ENCODE results near the gene PLXDC1.
"Not testable (repeated sequence)": the region's sequence is repeated elsewhere in the genome, so short reads cannot be mapped to it uniquely, and the experiment has no call there.

Gene PLXDC1

DNA sequence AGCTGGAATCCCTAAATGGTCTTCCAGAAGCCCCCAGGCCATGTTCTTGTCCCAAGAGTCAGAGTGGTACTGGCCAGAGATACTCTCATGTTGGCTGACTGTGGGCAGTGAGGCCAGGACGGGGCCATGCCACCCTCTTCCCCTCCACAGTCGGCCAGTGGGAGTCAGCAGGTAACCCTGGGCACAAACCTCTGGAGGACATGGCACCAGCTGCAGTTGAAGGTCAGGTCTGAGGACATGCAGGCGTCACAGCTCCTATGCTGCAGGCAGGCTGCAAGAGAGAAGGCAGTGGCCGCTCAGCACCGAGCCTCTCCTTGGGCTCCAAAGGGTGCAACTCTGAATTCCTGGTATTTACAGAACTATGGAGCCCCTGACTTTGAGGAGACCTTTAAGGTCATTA lies 68.2 kb downstream of the PLXDC1 start:
- no peak overlapping the region for H3K4me3 ChIP-seq (ENCODE audit: low read length)
- no peak for DNase-seq (ENCODE audit: low read depth, low spot score)

DNA sequence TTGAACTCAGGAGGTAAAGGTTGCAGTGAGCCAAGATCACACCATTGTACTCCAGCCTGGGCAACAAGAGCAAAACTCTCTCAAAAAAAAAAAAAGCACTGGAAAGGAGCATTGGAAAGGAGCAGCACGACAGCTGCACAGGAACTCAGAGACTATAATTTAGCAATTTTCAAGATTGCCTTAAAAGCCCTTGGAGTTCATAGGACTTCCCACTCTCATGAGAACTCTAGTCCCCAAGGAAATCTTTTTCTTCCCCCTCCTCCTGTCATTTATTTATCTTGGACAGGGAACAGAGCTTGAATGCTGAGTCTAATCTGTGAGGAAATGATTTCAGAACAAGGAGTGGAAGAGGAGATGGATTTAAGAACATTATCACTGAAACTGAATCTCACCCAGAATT lies 69.0 kb downstream of the PLXDC1 start:
- no peak overlapping the region for H3K4me3 ChIP-seq (ENCODE audit: low read length)
- DNase-seq (ENCODE audit: low read depth, low spot score) = no peak

DNA sequence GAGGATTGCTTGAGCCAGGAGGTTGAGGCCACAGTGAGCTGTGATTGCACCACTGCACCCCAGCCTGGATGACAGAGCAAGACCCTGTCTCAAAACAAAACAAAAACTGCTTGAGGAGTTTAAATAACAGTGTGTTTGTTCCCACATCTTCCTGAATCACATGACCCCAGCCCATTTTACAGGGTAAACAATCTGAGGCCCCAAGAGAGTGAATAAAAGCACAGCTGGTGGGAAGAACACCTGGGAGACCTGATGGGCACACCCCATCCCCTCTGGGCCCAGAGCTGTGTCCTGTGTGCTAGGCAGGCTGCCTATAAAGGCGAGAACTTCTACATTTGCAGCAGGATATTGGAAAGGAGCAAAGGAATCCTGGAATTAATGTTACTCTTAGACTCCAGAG lies 69.6 kb downstream of the PLXDC1 start:
- DNase-seq (ENCODE audit: low read depth, low spot score) = no peak
- H3K4me3 ChIP-seq (ENCODE audit: low read length) = no peak overlapping the region

GRCh38 chr17:39080421-39081078 lies 70.9 kb downstream of the PLXDC1 start:
- no peak overlapping the region for H3K4me3 ChIP-seq (ENCODE audit: low read length)
- no peak for DNase-seq (ENCODE audit: low read depth, low spot score)

- H3K4me3 ChIP-seq (ENCODE audit: low read length) = no peak overlapping the region
- DNase-seq (ENCODE audit: low read depth, low spot score) = no peak
Measured at GRCh38 chr17:39079836-39080235, 71.6 kb downstream of the PLXDC1 start.

GRCh38 chr17:39077866-39078265 lies 73.6 kb downstream of the PLXDC1 start:
- DNase-seq (ENCODE audit: low read depth, low spot score) = no peak
- no peak overlapping the region for H3K4me3 ChIP-seq (ENCODE audit: low read length)

DNA sequence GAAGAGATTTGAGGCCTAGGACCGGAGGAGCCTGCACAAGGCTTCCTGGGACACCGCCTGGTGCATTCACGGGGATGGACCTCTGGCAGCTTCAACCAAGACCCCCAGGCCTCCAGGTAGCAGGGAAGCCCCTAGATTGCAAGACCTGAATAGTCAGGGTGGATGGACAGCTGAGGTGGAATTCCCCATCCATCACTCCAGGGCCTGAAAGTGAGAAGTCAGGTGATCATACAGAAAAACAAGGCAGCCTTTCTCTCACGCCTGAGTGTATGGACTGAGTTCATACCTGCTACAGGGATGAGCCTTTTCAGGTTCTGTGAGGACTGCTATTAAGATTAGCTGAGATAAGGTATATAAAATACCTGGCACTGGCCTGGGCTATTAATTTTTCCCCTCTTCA lies 74.2 kb downstream of the PLXDC1 start:
- no peak for DNase-seq (ENCODE audit: low read depth, low spot score)
- no peak overlapping the region for H3K4me3 ChIP-seq (ENCODE audit: low read length)

- no peak overlapping the region for H3K4me3 ChIP-seq (ENCODE audit: low read length)
- DNase-seq (ENCODE audit: low read depth, low spot score) = no peak
Measured at GRCh38 chr17:39074676-39075075, 76.8 kb downstream of the PLXDC1 start.

DNA sequence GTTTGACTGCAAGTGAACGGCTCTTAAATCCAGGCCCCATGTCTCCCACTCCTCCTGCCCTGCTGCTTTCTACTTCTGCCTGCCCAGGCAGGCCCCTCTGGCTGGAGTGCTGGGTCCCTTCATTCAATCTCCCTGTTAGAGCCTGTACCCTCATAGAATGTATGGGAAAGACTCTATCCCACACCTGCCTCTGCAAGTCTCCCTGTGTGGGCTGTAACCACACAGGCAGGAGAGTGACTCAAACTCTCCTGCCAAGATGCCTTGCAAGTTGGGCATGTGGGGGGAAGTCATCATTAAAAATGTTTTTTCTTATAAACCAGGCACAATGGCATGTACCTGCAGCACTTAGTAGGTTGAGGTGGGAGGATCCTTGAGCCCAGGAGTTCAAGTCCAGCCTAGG lies 77.5 kb downstream of the PLXDC1 start:
- no peak for DNase-seq (ENCODE audit: low read depth, low spot score)
- no peak overlapping the region for H3K4me3 ChIP-seq (ENCODE audit: low read length)

DNA sequence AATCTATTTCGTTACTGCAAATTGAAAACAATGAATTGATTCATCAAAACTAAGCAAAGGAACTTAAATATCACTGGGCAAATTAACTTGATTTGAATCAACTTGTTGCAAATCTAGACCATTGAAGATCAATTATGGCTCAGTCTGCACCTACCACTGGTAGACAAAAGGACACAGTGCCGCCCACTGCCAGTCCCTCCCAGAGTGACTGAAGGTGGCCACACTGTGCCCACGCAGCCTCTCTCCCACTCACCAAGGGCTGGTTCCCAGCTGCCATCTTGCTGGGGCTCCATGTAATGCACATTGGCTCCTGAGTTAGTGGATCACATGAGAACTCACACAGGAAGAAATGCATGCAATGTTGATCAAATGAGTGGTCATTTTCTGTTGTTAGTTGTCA lies 78.1 kb downstream of the PLXDC1 start:
- DNase-seq (ENCODE audit: low read depth, low spot score) = no peak
- H3K4me3 ChIP-seq (ENCODE audit: low read length) = no peak overlapping the region

GRCh38 chr17:39071573-39071972 lies 79.9 kb downstream of the PLXDC1 start:
- DNase-seq (ENCODE audit: low read depth, low spot score) = no peak
- H3K4me3 ChIP-seq (ENCODE audit: low read length) = no peak overlapping the region

DNA sequence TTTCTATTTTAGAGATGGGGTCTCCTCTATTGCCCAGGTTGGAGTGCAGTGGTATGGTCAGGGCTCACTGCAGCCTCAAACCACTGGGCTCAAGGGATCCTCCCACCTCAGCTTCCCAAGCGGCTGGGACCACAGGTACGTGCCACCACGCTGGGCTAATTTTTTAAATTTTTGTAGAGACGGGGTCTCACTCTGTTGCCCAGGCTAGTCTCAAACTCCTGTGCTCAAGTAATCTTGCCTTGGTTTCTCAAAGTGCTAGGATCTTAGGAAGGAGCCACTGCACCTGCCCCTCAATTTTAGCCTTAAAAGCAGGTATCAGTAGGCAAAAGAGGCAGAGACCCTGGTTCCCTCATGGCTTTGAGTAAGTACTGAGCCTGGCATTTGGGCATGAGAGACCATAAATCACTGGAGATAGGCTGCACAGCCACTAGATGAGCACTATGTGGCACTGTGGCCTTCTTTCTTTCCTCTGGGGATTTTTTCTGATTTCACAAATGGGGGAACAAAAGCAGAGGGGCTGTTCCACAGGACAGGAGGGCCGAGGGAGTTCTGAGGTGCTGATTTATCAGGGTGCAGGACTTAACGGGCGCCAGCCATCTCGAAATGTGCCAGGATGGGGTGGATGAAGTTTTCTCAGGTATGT lies 82.2 kb downstream of the PLXDC1 start:
- DNase-seq (ENCODE audit: low read depth, low spot score) = peak; percentile 58
- H3K4me3 ChIP-seq (ENCODE audit: low read length) = no peak overlapping the region

DNA sequence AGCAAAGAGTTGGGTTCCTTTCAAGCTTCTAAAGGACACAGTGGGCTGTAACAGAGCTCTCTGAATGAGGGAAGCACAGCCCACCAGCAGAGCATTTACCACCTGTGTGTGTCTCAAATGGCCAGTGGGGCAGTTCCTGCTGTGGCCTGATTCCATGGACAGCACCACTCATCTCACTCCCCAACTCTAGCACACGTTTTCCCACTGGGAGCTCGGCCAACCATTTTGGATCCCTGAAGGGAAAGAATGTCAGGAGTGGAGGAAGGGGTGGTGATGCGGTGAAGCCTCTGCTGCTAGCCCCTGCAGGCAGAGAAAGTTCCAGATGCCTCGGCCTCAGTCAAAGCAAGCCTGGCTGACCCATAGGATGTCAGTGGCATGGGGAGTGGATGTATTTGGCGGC lies 86.6 kb downstream of the PLXDC1 start:
- no peak for DNase-seq (ENCODE audit: low read depth, low spot score)
- H3K4me3 ChIP-seq (ENCODE audit: low read length) = no peak overlapping the region

GRCh38 chr17:39064374-39064773 lies 87.1 kb downstream of the PLXDC1 start:
- H3K4me3 ChIP-seq (ENCODE audit: low read length) = no peak overlapping the region
- DNase-seq (ENCODE audit: low read depth, low spot score) = no peak

- DNase-seq (ENCODE audit: low read depth, low spot score) = no peak
- no peak overlapping the region for H3K4me3 ChIP-seq (ENCODE audit: low read length)
Measured at GRCh38 chr17:39063681-39064069, 87.8 kb downstream of the PLXDC1 start.

- DNase-seq (ENCODE audit: low read depth, low spot score) = no peak
- H3K4me3 ChIP-seq (ENCODE audit: low read length) = no peak overlapping the region
Measured at GRCh38 chr17:39062846-39063680, 88.4 kb downstream of the PLXDC1 start.

DNA sequence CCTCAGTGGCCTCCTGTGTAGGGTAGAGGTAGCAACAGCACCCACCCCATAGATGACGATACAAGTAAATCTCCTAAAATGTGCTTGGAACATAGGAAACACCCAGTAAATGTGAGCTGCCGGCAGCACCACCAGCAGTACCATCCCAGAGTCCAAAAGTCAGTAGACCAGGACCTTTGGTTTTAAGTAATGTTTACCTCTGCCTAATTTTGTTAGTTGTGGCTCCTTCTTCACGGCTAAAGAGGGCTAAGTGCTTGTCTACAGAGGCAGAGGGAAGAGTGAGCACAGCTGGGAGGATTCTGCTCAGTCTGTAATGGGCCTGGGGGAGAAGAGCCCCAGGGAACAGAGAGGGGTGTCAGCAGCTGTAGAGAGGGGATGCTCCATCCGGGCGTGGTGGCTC lies 92.9 kb downstream of the PLXDC1 start:
- H3K4me3 ChIP-seq (ENCODE audit: low read length) = no peak overlapping the region
- DNase-seq (ENCODE audit: low read depth, low spot score) = no peak

DNA sequence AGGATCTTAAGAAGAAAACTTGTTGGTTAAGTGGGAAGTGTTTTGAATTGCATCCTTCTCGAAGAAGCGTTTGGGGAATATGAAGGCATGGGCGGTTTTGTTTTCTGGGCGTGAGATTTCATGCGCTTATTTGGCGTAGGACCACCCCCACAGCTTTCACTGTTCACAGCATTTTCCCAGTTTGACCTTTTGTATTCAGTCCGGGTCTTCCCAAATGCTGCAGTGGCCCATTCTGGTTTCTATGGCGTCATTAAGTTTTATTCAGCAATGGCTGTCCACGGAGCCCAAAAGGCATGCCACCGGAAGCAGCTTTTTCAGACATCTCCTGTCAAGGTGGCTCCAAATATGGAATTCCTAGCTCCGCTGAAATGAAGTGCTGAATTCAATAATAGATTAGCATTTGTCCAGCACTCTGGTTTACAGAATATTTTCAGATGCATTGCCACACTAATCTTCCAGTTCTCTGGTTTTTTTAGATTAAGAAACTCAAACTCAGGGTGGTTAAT lies 93.7 kb downstream of the PLXDC1 start:
- DNase-seq (ENCODE audit: low read depth, low spot score) = no peak
- peak overlapping the region; percentile 61 for H3K4me3 ChIP-seq (ENCODE audit: low read length)

- no peak overlapping the region for H3K4me3 ChIP-seq (ENCODE audit: low read length)
Measured at GRCh38 chr17:39054111-39054645, 97.3 kb downstream of the PLXDC1 start.

DNA sequence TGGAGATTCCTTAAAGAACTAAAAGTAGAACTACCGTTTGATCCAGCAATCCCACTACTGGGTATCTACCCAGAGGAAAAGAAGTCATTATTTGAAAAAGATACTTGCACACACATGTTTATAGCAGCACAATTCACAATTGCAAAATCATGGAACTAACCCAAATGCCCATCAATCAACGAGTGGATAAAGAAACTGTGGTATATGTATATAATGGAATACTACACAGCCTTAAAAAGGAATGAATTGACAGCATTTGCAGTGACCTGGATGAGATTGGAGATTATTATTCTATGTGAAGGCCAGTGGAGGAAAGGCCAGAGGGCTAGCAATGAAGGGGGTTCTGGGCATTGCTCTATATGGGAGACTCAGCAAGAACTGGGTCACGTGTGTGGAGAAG lies 99.0 kb downstream of the PLXDC1 start:
- DNase-seq (ENCODE audit: low read depth, low spot score); H3K4me3 ChIP-seq (ENCODE audit: low read length): not testable (repeated sequence)

More at GRCh38 chr17:39054111-39054645, 97.3 kb downstream of the PLXDC1 start:
- no peak for DNase-seq (ENCODE audit: low read depth, low spot score)

Measured in Jurkat, Clone E6-1 (cell line).